K562 (cell line): ENCODE results near the gene TEKT2. TPM values are rescaled to one million over a fixed set of nuclear protein-coding genes. Genes with fewer than 3 reads are reported as not detected.

Source experiments
- ATAC-seq: fragments of 200-7000 bp; cut with Tn5 transposase; 3 replicates; pipeline ENCODE4 v1.9.1; 2020; ENCODE audit warnings: moderate library complexity
- BruUV-seq: library from RNA; stranded (reverse); fragments of 400-500 nt; replicated peaks from 2 replicates; lab custom pipeline; 2021; lab: Mats Ljungman, UMichigan
- CTCF ChIA-PET: fragments of 300-600 bp; formaldehyde crosslinking; extraction: SDS; loops from one replicate; lab custom pipeline; 2021; ENCODE audit warnings: low intra/inter-chr PET ratio; lab: Yijun Ruan, JAX
- POLR2A ChIA-PET: fragments of 300-600, 350-650 bp; sonication (Branson Sonifier 250); formaldehyde crosslinking; extraction: SDS; loops from one replicate; lab custom pipeline; 2021; ENCODE audit warnings: antibody characterized with exemption, inconsistent platforms; lab: Yijun Ruan, JAX
- DNase-seq, 4 experiments: peaks; one replicate each; pipeline versions ENCODE4 v3.0.0 to v3.0.0-alpha.2; 2011 to 2018; ENCODE audit warnings: low spot score in 3 of 4, mixed read lengths in 3 of 4; ENCODE audit errors: extremely low read depth in 1 of 4
- FAIRE-seq: peaks from 2 replicates; lab custom pipeline; 2011; peaks lifted over from hg19 to GRCh38; lab: Jason Lieb, UNC
- H2AFZ ChIP-seq: 2 replicates; pipeline ENCODE4 v1.6.0; 2011; ENCODE audit warnings: low read depth, low read length, control low read depth, inconsistent platforms
- H3K27ac ChIP-seq: fragments of 200-600 bp; 3 replicates; pipeline ENCODE4 v1.8.0; 2011; ENCODE audit warnings: low read depth, mild to moderate bottlenecking, control low read depth, inconsistent platforms, low read length, moderate library complexity, mixed read lengths; ENCODE audit errors: extremely low read depth
- H3K27me3 ChIP-seq, 2 experiments: fragments of 300-600 bp in 1 of 2; 2 replicates in 1 of 2; 3 replicates in 1 of 2; pipeline versions ENCODE4 v1.6.0 to v1.8.0; 2011; ENCODE audit warnings: inconsistent platforms in 2 of 2, low read length in 2 of 2, mild to moderate bottlenecking in 1 of 2, mixed read lengths in 1 of 2, moderate library complexity in 1 of 2; ENCODE audit not compliant: control insufficient read depth in 2 of 2, insufficient read depth in 2 of 2
- H3K36me3 ChIP-seq: fragments of 300-600 bp; 3 replicates; pipeline ENCODE4 v1.8.0; 2011; ENCODE audit warnings: mild to moderate bottlenecking, low read length, inconsistent platforms; ENCODE audit not compliant: control insufficient read depth, insufficient read depth
- H3K4me1 ChIP-seq, 2 experiments: fragments of 200-600 bp in 1 of 2; replicated peaks in 1 of 2; 2 replicates in 1 of 2; 3 replicates in 1 of 2; pipeline versions ENCODE4 v1.5.1 to v1.8.0; 2011; ENCODE audit warnings: inconsistent platforms in 2 of 2, low read length in 2 of 2, mild to moderate bottlenecking in 1 of 2, mixed read lengths in 1 of 2, moderate library complexity in 1 of 2; ENCODE audit not compliant: control insufficient read depth in 2 of 2, insufficient read depth in 2 of 2
- H3K4me2 ChIP-seq: 2 replicates; pipeline ENCODE4 v1.6.1; 2011; ENCODE audit warnings: low read length, control low read depth, inconsistent platforms, mixed read lengths; ENCODE audit not compliant: insufficient read depth
- H3K4me3 ChIP-seq: fragments of 200-600 bp; sonication (generic), shearing (Covaris generic); 2 replicates; pipeline ENCODE4 v1.5.1; 2016; ENCODE audit warnings: control low read depth, inconsistent platforms
- H3K79me2 ChIP-seq: fragments of 200-600 bp; 3 replicates; pipeline ENCODE4 v1.8.0; 2011; ENCODE audit warnings: low read length, inconsistent platforms; ENCODE audit not compliant: control insufficient read depth, insufficient read depth
- H3K9ac ChIP-seq, 2 experiments: 2 replicates each; pipeline versions ENCODE4 v1.6.0 to v1.6.1; 2011; ENCODE audit warnings: low read depth in 2 of 2, low read length in 2 of 2, control low read depth in 1 of 2, inconsistent platforms in 1 of 2, mild to moderate bottlenecking in 1 of 2, mixed read lengths in 1 of 2; ENCODE audit not compliant: insufficient read depth in 1 of 2
- H3K9me1 ChIP-seq: one replicate; pipeline ENCODE4 v1.6.0; 2011; ENCODE audit warnings: inconsistent platforms, mild to moderate bottlenecking, low read length, moderate library complexity; ENCODE audit not compliant: control insufficient read depth, insufficient read depth
- H3K9me3 ChIP-seq: replicated peaks from 2 replicates; pipeline ENCODE4 v1.5.1; 2011; ENCODE audit warnings: low read depth, low read length, inconsistent platforms; ENCODE audit not compliant: control insufficient read depth, insufficient read depth
- H4K20me1 ChIP-seq: replicated peaks from 2 replicates; pipeline ENCODE4 v1.6.1; 2011; ENCODE audit warnings: low read length, inconsistent platforms, mixed read lengths; ENCODE audit not compliant: control insufficient read depth, insufficient read depth
- BCL6 ChIP-seq: fragments of 250-450 bp; sonication (Bioruptor Pico); IDR thresholded peaks from 2 replicates; pipeline ENCODE4 v1.4.0; 2020
- BHLHE40 ChIP-seq: IDR thresholded peaks from 2 replicates; pipeline ENCODE4 v1.6.1; 2011; ENCODE audit warnings: low read length, improper control_type of control experiment
- BRCA1 ChIP-seq, 2 experiments: fragments of 450-650 bp in 1 of 2; sonication (generic) in 1 of 2; formaldehyde crosslinking in 1 of 2; IDR thresholded peaks; 2 replicates each; pipeline versions ENCODE4 v1.5.0 to v1.6.1; 2017 to 2020; ENCODE audit warnings: mild to moderate bottlenecking in 1 of 2, missing genetic modification reagents in 1 of 2
- E4F1 ChIP-seq: fragments of 250-450 bp; sonication (Bioruptor Pico); IDR thresholded peaks from 2 replicates; pipeline ENCODE4 v1.5.0; 2021; ENCODE audit warnings: mild to moderate bottlenecking, borderline replicate concordance
- FUS ChIP-seq: fragments of 200-400 bp; formaldehyde crosslinking; optimal IDR thresholded peaks from 2 replicates; pipeline ENCODE3; 2017; ENCODE audit warnings: low read depth, low read length
- HNRNPLL ChIP-seq: fragments of 200-400 bp; formaldehyde crosslinking; IDR thresholded peaks from 2 replicates; pipeline ENCODE4 v1.6.1; 2017; ENCODE audit warnings: low read length, low read depth, mild to moderate bottlenecking; ENCODE audit not compliant: poor library complexity, severe bottlenecking
- NRF1 ChIP-seq, 2 experiments: fragments of 450-650 bp; IDR thresholded peaks in 1 of 2; conservative IDR thresholded peaks in 1 of 2; 2 replicates each; pipeline ENCODE4 v1.6.1; 2014; ENCODE audit warnings: mild to moderate bottlenecking in 2 of 2
- PHB2 ChIP-seq: fragments of 450-650 bp; IDR thresholded peaks from 2 replicates; pipeline ENCODE4 v1.6.1; 2017; ENCODE audit warnings: low read depth
- POLR2B ChIP-seq: fragments of 450-650 bp; IDR thresholded peaks from 2 replicates; pipeline ENCODE4 v1.6.1; 2018; ENCODE audit warnings: low read depth; ENCODE audit not compliant: partially characterized antibody
- RNF219 ChIP-seq: fragments of 250-450 bp; sonication (Bioruptor Pico); IDR thresholded peaks from 2 replicates; pipeline ENCODE4 v1.5.0; 2022; ENCODE audit warnings: mild to moderate bottlenecking
- TAF1 ChIP-seq: IDR thresholded peaks from 2 replicates; pipeline ENCODE4 v1.6.1; 2011; ENCODE audit warnings: mild to moderate bottlenecking, low read length, moderate library complexity; ENCODE audit not compliant: insufficient read depth, control insufficient read depth, severe bottlenecking; ENCODE audit errors: extremely low read depth
- WGBS: fragments of 100-300 bp; shearing (Covaris generic); methylation state at CpG from one replicate; pipeline ENCODE4 v1.1.6; 2016; ENCODE audit warnings: low coverage, mixed read lengths; ENCODE audit not compliant: insufficient coverage; ENCODE audit errors: missing lambda C conversion rate; 5-methylcytosine and 5-hydroxymethylcytosine counted together
- in situ Hi-C: fragments of 300-500 bp; cut with MboI; formaldehyde crosslinking; loops from 4 replicates; pipeline ENCODE4 v1.15.0; 2018; ENCODE audit warnings: inconsistent platforms, mixed read lengths
- intact Hi-C: fragments of 100-400 bp; cut with micrococcal nuclease; formaldehyde crosslinking; loops from 2 replicates; pipeline ENCODE4 v1.14.2; 2022
- polyA plus RNA-seq, 8 experiments: library from polyadenylated mRNA; depleted of rRNA in 4 of 8; stranded (reverse) in 5 of 8; unstranded in 3 of 8; fragments of >200 nt; fragmentation: Nextera tagmentation in 2 of 8; fragmentation: Illumina TruSeq in 1 of 8; extraction: Ambion mirVana in 2 of 8; extraction: Trizol in 1 of 8; gene quantifications; 2 replicates each; pipeline versions ENCODE4 v1.2.1 to v1.2.3, GENCODE V29; 2011 to 2014; ENCODE audit warnings: inconsistent platforms in 1 of 8, missing spikeins in 1 of 8
- total RNA-seq, 7 experiments: library from RNA; depleted of rRNA in 6 of 7; stranded (reverse); fragments of >200 nt in 6 of 7; fragmentation: Illumina TruSeq in 2 of 7; extraction: Trizol in 2 of 7; gene quantifications; 2 replicates each; pipeline versions ENCODE4 v1.2.1 to v1.2.3, GENCODE V29; 2011 to 2021; ENCODE audit warnings: low replicate concordance in 1 of 7
- TF ChIP-seq, protein P1 (sequence below): fragments of 450-650 bp; formaldehyde crosslinking; IDR thresholded peaks from 2 replicates; pipeline ENCODE4 v1.4.0; 2020; ENCODE audit warnings: mild to moderate bottlenecking, mixed read lengths

Gene TEKT2
- total and polyA plus RNA-seq, 9 of the 15 experiments (the other 6 are each of a cell fraction or from before 2014, with no cell fraction given): 0.06 to 0.94 (median 0.30) TPM; not detected in 1

DNA sequence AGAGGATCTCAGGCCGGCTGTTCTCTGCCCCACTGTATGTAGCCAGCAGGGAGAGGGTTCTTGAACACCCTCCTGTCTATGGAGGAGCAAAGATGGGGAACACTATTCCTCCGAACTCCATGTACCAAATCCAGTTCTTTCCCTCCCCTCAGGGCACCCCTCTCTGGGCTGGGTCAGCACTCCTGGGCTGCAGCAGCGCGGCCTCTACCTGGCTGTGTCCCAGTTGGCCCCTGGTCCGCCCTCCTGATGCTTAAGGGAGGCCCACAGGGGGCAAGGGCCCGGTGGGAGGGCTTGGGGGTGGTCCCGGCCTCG is 4.3 kb downstream of the TEKT2 start (continued):
- TF ChIP-seq BCL6 (CRISPR knock-in tag): no peak
- 0 out of 2 replicates have a peak, but pooled peaks have one; percentile 35 for TF ChIP-seq PHB2

GRCh38 chr1:36088577-36089392 is 4.9 kb downstream of the TEKT2 start, which contains the start of gene ADPRS:
ADPRS (plus strand) TSS chr1:36088892; CDS start chr1:36088905, 13 bp downstream.
- in situ Hi-C loops: no loop called here
- Histone ChIP-seq H2AFZ (peak within 1 kb of the TSS; percentile 99), H3K27me3 (no peaks in the 10 kb centered on the region), H3K79me2 (peaks cover 21% of the 10 kb centered on the region), H3K9ac (peak within 1 kb of the TSS; percentile 70 to 96), H3K9me3 (no peaks in the 10 kb centered on the region), H3K4me1 (peaks cover 18 to 40% of the 10 kb centered on the region in 2 experiments; a peak in 4 of 5 replicates), H3K27ac (peak within 1 kb of the TSS; percentile 70), H3K4me3 (peak within 1 kb of the TSS; percentile 92), H3K4me2 (peak within 1 kb of the TSS; percentile 97), H3K9me1 (peaks cover 7% of the 10 kb centered on the region), H4K20me1 (no peaks in the 10 kb centered on the region), H3K36me3 (peaks cover 38% of the 10 kb centered on the region; the same call in 2 of the 3 replicates)
- FAIRE-seq (peak; percentile 77), DNase-seq (peak; percentile 95 to 97 (median 96)), ATAC-seq (peak; percentile 94)
- intact Hi-C loops: loop anchor here (5.0 kb wide), 2 partner anchors 156 to 231 kb away; partner anchors contain the start of gene AGO3
- 5% methylated on average over 77 of the region's 84 CpGs for WGBS
- BruUV-seq: no TSS peak
- CTCF ChIA-PET: interaction anchor here (0.6 to 2.0 kb wide), 3 partner anchors 11 to 979 kb away, joined by 3 to 8 read pairs (median 5); no protein-coding TSS in a partner anchor
- POLR2A ChIA-PET: interaction anchor here (0.6 to 1.9 kb wide), 2 partner anchors 14 to 372 kb away, joined by 3 to 5 read pairs; no protein-coding TSS in a partner anchor
- TF ChIP-seq HNRNPLL (peak; percentile 43), NRF1 (conservative IDR thresholded peaks at IDR 0.05 in 1 of 2, IDR thresholded peaks at IDR 0.05 in 1 of 2) (peak; percentile 79 to 82), BHLHE40 (peak; percentile 46), FUS (peak; percentile 64), RNF219 (CRISPR knock-in tag) (no peak), E4F1 (CRISPR knock-in tag) (no peak), POLR2B (peak; percentile 94), TAF1 (peak; percentile 96), BRCA1 (IDR thresholded peaks at IDR 0.05) (no peak), BRCA1 (CRISPR knock-in tag; IDR thresholded peaks at IDR 0.05) (no peak)
- TF ChIP-seq, protein P1, sequence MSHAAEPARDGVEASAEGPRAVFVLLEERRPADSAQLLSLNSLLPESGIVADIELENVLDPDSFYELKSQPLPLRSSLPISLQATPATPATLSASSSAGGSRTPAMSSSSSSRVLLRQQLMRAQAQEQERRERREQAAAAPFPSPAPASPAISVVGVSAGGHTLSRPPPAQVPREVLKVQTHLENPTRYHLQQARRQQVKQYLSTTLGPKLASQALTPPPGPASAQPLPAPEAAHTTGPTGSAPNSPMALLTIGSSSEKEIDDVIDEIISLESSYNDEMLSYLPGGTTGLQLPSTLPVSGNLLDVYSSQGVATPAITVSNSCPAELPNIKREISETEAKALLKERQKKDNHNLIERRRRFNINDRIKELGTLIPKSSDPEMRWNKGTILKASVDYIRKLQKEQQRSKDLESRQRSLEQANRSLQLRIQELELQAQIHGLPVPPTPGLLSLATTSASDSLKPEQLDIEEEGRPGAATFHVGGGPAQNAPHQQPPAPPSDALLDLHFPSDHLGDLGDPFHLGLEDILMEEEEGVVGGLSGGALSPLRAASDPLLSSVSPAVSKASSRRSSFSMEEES (CRISPR knock-in tag): no peak
